Stomach (tissue), 9 donors: ENCODE data around the gene CRTAC1. TPM values are rescaled to one million over a fixed set of nuclear protein-coding genes. Genes with fewer than 3 reads are reported as not detected.

Experiments
- DNase-seq, 2 donors: peaks; one replicate each; pipeline versions ENCODE4 v3.0.0 to v3.0.0-alpha.2; 2013 to 2019
- H3K27ac ChIP-seq, 5 donors: fragments of 200-600 bp in 4 of 5; sonication (generic) in 4 of 5; one replicate each; pipeline ENCODE4 v1.5.1; 2013 to 2019; ENCODE audit warnings: mild to moderate bottlenecking in 1 of 5, moderate library complexity in 1 of 5
- H3K27me3 ChIP-seq, 3 donors: fragments of 200-600 bp; sonication (generic); one replicate each; pipeline ENCODE4 v1.5.1; 2017 to 2019; ENCODE audit warnings: mixed run types in 1 of 3
- H3K36me3 ChIP-seq, 4 donors: fragments of 200-600 bp; sonication (generic); 1 replicate in 3 of 4; 2 replicates in 1 of 4; pipeline ENCODE4 v1.5.1; 2016 to 2019
- H3K4me1 ChIP-seq, 4 donors: fragments of 200-600 bp; sonication (generic); one replicate each; pipeline ENCODE4 v1.5.1; 2016 to 2019
- H3K4me3 ChIP-seq, 4 donors: fragments of 200-600 bp; sonication (generic) in 3 of 4; one replicate each; pipeline ENCODE4 v1.5.1; 2016 to 2019; ENCODE audit warnings: mild to moderate bottlenecking in 1 of 4
- H3K9me3 ChIP-seq, 4 donors: fragments of 200-600 bp; sonication (generic); one replicate each; pipeline ENCODE4 v1.5.1; 2016 to 2019
- CTCF ChIP-seq, 7 experiments: fragments of 450-650 bp in 4 of 7; fragments of 200-600 bp in 3 of 7; sonication (generic) in 3 of 7; IDR thresholded peaks; one replicate each; pipeline ENCODE4 v1.5.1; 2016 to 2019; ENCODE audit warnings: antibody characterized with exemption in 7 of 7, control low read depth in 2 of 7, mild to moderate bottlenecking in 1 of 7
- EP300 ChIP-seq: sonication (generic); formaldehyde crosslinking; IDR thresholded peaks from one replicate; pipeline ENCODE4 v1.6.1; 2017; ENCODE audit warnings: antibody characterized with exemption
- POLR2A ChIP-seq, 4 donors: fragments of 450-650 bp; IDR thresholded peaks; one replicate each; pipeline ENCODE4 v1.6.1; 2016; ENCODE audit warnings: antibody characterized with exemption in 4 of 4, control low read depth in 2 of 4, mild to moderate bottlenecking in 1 of 4, moderate library complexity in 1 of 4
- POLR2AphosphoS5 ChIP-seq, 3 donors: sonication (generic); formaldehyde crosslinking; IDR thresholded peaks; one replicate each; pipeline ENCODE4 v1.6.1; 2016; ENCODE audit warnings: antibody characterized with exemption in 3 of 3
- WGBS, 5 donors: extraction: QIAGEN DNeasy Blood & Tissue Kit in 3 of 5; methylation state at CpG; one replicate each; pipeline versions ENCODE4 v1.1.5 to v1.1.7; 2013 to 2018; 5-methylcytosine and 5-hydroxymethylcytosine counted together
- intact Hi-C: fragments of 100-400 bp; cut with DNase I; formaldehyde crosslinking; loops from one replicate; pipeline ENCODE4 v1.15.1; 2023; ENCODE audit warnings: low total_unique reads
- polyA plus RNA-seq, 3 donors: library from polyadenylated mRNA; stranded (reverse); fragments of 200-250 nt; gene quantifications; one replicate each; pipeline ENCODE4 v1.2.3, GENCODE V29; 2013
- total RNA-seq, 5 donors: library from RNA; depleted of rRNA; stranded (reverse); fragments of >200 nt; gene quantifications; one replicate each; pipeline versions ENCODE4 v1.1.0 to v1.2.3, GENCODE V29; 2014 to 2016
- donor health status: healthy with polysubstance abuse.
- donor health status: Bipolar disorder and iron deficiency.
- donor health status: healthy.

Gene CRTAC1
- total and polyA plus RNA-seq, 8 donors: 0.06 to 21.4 (median 0.77) TPM; not detected in 2

- WGBS, 5 donors: 93 to 99% (median 93%) methylated on average over 5 of the region's 5 CpGs
- intact Hi-C loops: no loop called here
- no peaks in the 10 kb centered on the region for H3K36me3 ChIP-seq
- peaks cover 0 to 22% (median 0%) of the 10 kb centered on the region in 3 donors for H3K27me3 ChIP-seq
- no peak for DNase-seq
- H3K4me1 ChIP-seq: peaks cover 0 to 18% (median 6%) of the 10 kb centered on the region in 4 donors
- no peak overlapping the region for H3K27ac ChIP-seq
- TF ChIP-seq POLR2A (IDR thresholded peaks at IDR 0.05): no peak
- no peak for TF ChIP-seq CTCF (IDR thresholded peaks at IDR 0.05)
- TF ChIP-seq POLR2AphosphoS5 (IDR thresholded peaks at IDR 0.05): no peak
- TF ChIP-seq EP300: no peak
- no peaks in the 10 kb centered on the region for H3K9me3 ChIP-seq
- no peak overlapping the region for H3K4me3 ChIP-seq
These were observed 151.2 kb downstream of the CRTAC1 start for GRCh38 chr10:97879241-97879640.

- H3K27ac ChIP-seq: no peak overlapping the region
- WGBS, 5 donors: 58 to 69% (median 64%) methylated on average over 4 of the region's 4 CpGs
- no peaks in the 10 kb centered on the region for H3K9me3 ChIP-seq
- no peaks in the 10 kb centered on the region for H3K4me1 ChIP-seq
- H3K27me3 ChIP-seq: peaks cover 0 to 29% (median 0%) of the 10 kb centered on the region in 3 donors
- no peak overlapping the region for H3K4me3 ChIP-seq
- DNase-seq: no peak
- intact Hi-C loops: no loop called here
- no peaks in the 10 kb centered on the region for H3K36me3 ChIP-seq
- no peak for TF ChIP-seq EP300
These were observed 154.0 kb downstream of the CRTAC1 start for GRCh38 chr10:97876402-97876801.

- Histone ChIP-seq H3K9me3 (no peaks in the 10 kb centered on the region), H3K36me3 (no peaks in the 10 kb centered on the region), H3K4me3 (no peak overlapping the region), H3K27ac (no peak overlapping the region), H3K27me3 (peaks cover 0 to 29% (median 0%) of the 10 kb centered on the region in 3 donors), H3K4me1 (no peaks in the 10 kb centered on the region)
- WGBS, 5 donors: 55 to 84% (median 76%) methylated on average over 4 to 7 of the region's 7 CpGs
- TF ChIP-seq CTCF (IDR thresholded peaks at IDR 0.05) (no peak), POLR2A (IDR thresholded peaks at IDR 0.05) (no peak), EP300 (no peak), POLR2AphosphoS5 (IDR thresholded peaks at IDR 0.05) (no peak)
- intact Hi-C loops: no loop called here
- no peak for DNase-seq
These were observed 155.0 kb downstream of the CRTAC1 start for GRCh38 chr10:97875391-97875790.

DNA sequence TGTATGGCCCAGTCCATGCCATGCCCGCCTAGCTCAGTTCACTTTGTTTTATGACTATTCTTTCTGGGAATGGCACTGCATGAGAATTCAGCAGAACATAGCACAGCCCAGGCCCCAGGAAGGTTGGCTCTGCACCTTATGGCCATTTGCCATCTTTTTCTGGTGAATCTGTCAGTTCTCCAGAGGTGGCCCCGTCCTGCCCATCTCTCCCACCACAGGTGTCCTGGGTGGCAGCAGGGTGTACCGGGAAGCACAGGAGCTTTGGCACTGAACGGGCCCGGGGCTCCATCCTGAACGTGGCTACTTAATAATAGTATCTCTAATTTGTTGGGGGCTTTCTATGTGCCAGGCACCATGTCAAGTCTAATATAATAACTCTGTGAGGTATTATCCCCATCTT, 156.1 kb downstream of the CRTAC1 start:
- intact Hi-C loops: no loop called here
- DNase-seq: no peak
- Histone ChIP-seq H3K27me3 (peaks cover 0 to 39% (median 0%) of the 10 kb centered on the region in 3 donors), H3K27ac (no peak overlapping the region), H3K9me3 (no peaks in the 10 kb centered on the region), H3K36me3 (no peaks in the 10 kb centered on the region), H3K4me3 (no peak overlapping the region), H3K4me1 (peaks cover 1 to 6% (median 5%) of the 10 kb centered on the region in 4 donors)
- 59 to 86% (median 75%) methylated on average over 6 of the region's 6 CpGs for WGBS, 5 donors
- TF ChIP-seq CTCF (IDR thresholded peaks at IDR 0.05) (no peak), EP300 (no peak), POLR2AphosphoS5 (IDR thresholded peaks at IDR 0.05) (no peak), POLR2A (IDR thresholded peaks at IDR 0.05) (no peak)

- intact Hi-C loops: no loop called here
- Histone ChIP-seq H3K27ac (no peak overlapping the region), H3K4me1 (peaks cover 9 to 14% (median 12%) of the 10 kb centered on the region in 4 donors), H3K36me3 (no peaks in the 10 kb centered on the region), H3K4me3 (no peak overlapping the region), H3K9me3 (no peaks in the 10 kb centered on the region), H3K27me3 (peaks cover 0 to 39% (median 0%) of the 10 kb centered on the region in 3 donors)
- no peak for DNase-seq
- WGBS, 5 donors: 55 to 64% (median 57%) methylated on average over 6 of the region's 6 CpGs
- TF ChIP-seq CTCF (IDR thresholded peaks at IDR 0.05) (no peak), POLR2A (IDR thresholded peaks at IDR 0.05) (no peak), POLR2AphosphoS5 (IDR thresholded peaks at IDR 0.05) (no peak), EP300 (no peak)
These were observed 156.9 kb downstream of the CRTAC1 start for GRCh38 chr10:97873569-97873968.
